ENCODE results near the gene SMIM29.

Gene SMIM29

GRCh38 chr6:34226066-34226465, 22.7 kb downstream of the SMIM29 start:
- DNase-seq (ENCODE audit: low read depth) = no peak

DNA sequence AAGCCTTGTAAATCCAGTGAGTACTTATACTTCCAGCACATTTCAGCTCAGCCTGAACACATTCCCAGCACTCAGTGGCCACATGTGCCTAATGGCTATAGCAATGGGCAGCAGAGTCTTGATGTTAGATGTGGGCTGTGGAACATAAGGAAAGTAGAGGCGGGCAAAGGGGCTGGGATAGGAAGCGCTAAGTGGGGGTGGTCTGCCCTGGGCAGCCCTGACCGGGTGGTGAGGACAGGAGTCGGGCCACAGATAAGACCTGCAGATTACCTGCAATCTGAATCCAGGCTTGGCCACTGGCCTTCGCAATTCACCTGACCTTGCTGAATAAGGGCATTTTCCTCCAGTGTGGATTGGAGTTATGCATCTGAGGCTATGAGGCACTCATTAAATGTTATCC, 23.3 kb downstream of the SMIM29 start:
- DNase-seq (ENCODE audit: low read depth) = no peak

- peak; percentile 85 for DNase-seq (ENCODE audit: low read depth)
These were observed 24.6 kb downstream of the SMIM29 start for GRCh38 chr6:34223956-34224940.

DNA sequence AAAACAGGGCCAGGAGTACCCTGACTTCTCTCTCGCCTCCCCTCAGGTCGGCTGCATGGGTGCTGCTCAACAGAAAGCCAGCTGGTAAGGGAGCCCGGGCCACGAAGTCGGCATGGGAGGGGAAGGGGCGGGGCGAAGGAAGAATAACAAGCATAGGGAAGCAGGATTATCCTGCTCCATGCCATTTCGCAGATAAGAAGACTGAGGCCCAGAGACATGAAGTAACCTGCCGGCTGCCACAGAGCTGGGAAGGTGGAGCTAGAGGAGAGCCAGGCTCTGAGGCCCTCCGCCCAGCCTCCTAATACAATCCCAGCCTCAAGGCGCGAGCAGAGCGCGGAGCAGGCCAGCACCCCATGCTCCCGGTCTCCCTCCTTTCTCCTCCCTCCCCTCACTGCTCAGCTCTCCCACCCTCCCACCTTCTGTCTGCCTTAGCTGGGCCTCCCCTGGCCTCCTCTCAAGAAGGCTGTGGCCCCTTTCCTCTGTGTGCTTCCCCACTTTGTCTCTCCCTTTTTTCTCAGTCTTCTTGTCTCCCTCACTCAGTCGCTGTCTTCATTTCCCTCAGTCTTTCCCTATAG, 25.3 kb downstream of the SMIM29 start:
- DNase-seq (ENCODE audit: low read depth) = no peak

GRCh38 chr6:34218691-34219090, 30.1 kb downstream of the SMIM29 start:
- DNase-seq (ENCODE audit: low read depth) = no peak

GRCh38 chr6:34213772-34214171, 35.0 kb downstream of the SMIM29 start:
- no peak for DNase-seq (ENCODE audit: low read depth)

DNA sequence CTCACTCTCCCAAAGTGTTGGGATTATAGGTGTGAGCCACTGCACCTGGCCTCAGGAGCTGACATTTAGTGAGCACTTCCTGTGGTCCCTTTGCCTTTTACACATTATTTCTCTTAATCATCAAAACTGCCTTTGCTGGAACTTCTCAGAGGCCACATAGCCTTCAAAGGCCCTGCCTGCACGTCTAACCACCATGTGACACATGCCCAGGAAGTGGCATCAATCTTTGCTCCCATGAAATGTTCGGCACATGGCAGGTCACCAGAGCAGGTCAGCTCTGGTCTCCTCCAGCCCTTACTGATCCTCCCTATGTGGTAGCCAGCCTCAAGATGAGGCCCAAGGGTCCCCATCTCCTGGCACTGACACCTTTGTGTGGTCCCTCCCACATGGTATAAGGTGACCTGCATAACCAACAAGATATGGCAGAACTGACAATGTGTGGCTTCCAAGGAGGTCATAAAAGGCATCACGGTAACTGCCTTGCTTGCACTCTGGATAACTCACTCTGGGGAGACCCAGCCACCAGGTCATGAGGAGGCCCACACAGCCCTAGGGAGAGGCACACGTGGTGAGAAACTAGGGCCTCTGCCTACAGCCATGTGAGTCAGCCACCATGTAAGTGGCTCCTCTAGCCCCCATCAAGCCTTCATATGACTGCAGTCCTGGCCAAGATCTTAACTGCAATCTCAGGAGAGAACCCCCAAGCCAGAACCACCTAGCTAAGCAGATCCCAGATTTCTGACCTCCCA, 40.9 kb downstream of the SMIM29 start:
- DNase-seq (ENCODE audit: low read depth) = no peak

GRCh38 chr6:34206726-34207125, 42.1 kb downstream of the SMIM29 start:
- DNase-seq (ENCODE audit: low read depth) = no peak

DNA sequence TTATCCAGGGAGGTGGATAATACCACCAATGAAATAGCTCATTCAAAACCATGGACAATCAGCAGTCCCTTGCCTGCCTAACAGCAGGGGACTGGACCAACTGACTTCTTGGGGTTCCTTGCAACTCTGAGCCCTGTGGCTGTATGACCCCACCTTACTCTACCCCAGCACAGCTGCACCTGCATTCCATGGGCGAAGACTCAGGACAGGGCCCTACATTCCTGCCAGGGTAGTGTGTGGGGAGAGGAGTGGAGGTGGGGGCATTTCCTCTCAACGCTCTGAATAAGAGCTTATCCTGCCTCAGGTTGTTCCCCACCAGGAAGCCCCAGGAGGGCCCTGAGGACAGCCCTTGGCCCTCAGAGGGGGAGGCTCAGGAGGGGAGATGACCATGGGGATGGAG, 42.9 kb downstream of the SMIM29 start:
- no peak for DNase-seq (ENCODE audit: low read depth)

DNA sequence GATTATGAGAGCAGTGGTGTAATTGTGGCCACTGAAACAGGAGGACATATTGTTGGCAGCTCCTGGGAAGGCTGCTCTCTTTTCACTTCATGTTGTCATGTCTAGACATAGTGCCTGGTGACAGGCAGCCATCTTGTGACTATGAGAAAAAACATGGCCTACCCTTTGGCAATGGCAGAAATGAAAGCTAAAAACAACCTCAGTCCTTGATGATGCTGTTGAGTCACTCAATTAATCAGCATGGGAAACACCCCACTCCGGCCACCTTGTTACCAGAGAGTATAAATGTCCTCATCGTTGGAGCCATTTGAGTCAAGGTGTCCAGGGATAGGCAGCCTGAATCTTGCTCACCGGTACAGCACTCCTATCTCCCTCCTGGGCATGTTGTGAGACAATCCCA, 43.3 kb downstream of the SMIM29 start:
- no peak for DNase-seq (ENCODE audit: low read depth)

DNA sequence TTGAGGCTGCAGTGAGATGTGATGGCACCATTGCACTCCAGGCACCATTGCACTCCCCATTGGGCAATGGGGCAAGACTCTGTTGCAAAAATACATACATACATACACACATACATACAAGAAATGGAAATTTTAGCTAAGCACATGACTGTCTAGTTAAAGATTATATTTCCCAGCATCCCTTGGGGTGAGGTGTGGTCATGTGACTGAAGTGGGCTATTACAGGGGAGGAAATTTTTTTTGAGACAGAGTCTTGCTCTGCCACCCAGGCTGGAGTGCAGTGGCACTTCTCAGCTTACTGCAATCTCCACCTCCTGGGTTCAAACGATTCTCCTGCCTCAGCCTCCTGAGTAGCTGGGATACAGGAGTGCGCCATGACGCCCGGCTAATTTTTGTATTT, 44.1 kb downstream of the SMIM29 start:
- DNase-seq (ENCODE audit: low read depth) = no peak

GRCh38 chr6:34202329-34203201, 46.2 kb downstream of the SMIM29 start:
- DNase-seq (ENCODE audit: low read depth) = no peak

DNA sequence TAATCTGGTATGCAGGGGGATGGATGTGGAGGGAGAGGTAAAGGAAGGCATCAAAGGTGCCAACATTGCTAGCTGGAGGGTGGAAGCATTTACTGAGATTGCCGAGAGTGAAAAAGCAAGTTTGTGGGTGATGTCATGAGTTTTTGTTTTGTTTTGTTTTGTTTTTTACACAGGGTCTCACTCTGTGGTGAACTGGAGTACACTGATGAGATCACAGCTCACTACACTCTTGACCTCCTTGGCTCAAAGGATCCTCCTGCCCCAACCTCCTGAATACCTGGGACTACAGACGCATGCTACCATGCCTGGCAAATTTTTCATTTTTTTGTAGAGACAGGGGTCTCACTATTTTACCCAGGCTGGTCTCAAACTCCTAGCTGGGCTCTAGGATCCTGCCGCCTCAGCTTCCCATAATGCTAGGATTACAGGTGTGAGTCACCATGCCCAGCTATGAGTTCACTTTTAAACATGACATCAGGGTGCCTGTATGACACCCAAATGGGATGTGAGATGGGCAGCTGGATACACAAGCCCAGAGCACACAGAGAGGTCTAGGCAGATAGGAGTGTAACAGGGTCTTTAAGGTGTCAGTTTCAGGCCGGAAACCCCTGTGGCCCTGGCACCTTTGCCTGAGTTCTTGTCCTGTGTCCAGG, 47.2 kb downstream of the SMIM29 start:
- DNase-seq (ENCODE audit: low read depth) = no peak

GRCh38 chr6:34200340-34200971, 48.4 kb downstream of the SMIM29 start:
- DNase-seq (ENCODE audit: low read depth) = no peak

DNA sequence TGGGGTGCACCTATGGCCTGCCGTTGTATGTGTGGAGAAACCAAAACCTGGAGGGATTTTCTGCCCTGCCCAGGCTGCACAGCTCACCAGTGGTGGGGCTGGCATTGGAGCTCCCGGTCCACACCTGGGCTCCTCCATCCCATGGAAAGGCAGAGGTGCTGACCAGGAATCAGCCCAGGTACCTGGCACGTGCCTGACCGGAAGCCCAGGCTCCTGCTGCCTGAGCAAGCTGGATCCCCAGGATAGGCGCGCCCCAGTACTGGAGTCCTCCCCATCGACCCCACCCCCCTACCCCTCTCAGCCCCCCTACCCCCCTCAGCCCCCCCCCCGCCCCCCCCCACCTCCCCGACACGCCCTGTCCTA, 52.0 kb downstream of the SMIM29 start:
- DNase-seq (ENCODE audit: low read depth) = no peak
